IPS DF 4.7 (cell line): ENCODE measurements around the gene ACSBG1.
"Not testable (repeated sequence)": the region's sequence is repeated elsewhere in the genome, so short reads cannot be mapped to it uniquely, and the experiment has no call there.

Experiments
- DNase-seq: peaks from one replicate; pipeline ENCODE4 v3.0.0-alpha.2; 2013; ENCODE audit warnings: low spot score; ENCODE audit errors: extremely low read depth

The ACSBG1 gene

DNA sequence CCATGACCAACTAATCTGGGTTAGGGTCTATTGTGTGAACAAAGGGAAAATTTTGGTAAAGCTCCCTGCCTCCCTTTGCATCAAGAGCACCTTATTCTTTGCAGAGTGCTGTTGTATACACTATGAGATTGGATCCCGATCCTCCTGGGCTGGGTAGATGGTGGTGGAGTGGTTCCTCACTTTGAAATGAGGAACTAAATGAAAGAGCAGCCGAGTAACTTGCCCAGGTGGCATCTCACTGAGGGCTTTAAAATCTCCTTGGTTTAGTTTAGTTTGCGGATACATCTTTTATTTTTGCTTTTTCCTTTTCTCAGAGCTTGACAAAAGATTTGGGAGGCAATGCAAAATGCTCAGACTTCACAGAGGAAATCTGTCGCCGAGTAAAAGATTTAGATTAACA, 65.8 kb downstream of the ACSBG1 start:
- no peak for DNase-seq

DNA sequence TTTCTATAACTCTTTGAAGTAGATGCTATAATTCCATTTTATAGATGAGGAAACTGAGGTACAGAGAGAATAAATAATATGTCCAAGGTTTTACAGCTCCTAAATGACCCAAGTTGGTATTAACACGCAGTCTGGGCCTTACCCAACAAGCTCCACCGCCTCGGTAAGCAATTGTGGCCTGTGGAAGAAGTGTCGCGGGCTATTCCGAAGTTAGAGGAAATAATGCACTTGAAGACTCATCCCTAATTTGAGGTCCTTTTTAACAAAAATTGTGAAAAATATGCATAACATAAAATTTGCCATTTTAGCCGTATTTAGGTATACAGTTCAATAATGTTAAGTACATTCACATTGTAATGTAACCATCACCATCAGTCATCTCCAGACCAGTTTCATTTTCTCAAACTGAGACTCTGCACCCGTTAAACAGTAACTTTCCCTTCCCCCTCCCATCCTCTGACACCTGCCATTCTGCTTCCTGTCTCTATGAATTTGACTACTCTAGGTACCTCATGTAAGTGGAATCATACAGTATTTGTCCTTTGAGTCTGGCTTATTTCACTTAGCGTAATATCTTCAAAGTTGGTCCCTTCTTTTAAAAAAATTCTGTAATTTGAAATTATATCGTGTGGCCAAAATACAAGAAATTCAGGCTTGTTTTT, 67.0 kb downstream of the ACSBG1 start:
- DNase-seq = no peak

DNA sequence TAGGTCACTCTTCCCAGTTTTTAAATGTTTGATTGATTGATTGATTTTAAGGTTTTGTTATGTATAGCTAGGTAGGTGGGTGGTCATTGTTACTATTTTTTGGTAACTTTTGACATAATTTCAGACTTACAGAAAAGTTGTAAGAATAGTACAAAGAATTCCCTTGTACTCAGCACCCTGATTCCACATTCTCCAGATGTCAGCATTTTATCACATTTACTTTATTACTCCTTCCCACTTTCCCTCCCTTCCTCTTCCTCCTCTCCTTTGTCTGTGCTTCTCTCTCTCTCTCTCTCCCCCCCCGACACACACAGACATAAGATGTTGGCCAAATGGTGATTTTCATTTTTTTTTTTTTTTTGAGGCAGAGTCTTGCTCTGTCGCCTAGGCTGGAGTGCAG, 70.4 kb downstream of the ACSBG1 start:
- DNase-seq = no peak

DNA sequence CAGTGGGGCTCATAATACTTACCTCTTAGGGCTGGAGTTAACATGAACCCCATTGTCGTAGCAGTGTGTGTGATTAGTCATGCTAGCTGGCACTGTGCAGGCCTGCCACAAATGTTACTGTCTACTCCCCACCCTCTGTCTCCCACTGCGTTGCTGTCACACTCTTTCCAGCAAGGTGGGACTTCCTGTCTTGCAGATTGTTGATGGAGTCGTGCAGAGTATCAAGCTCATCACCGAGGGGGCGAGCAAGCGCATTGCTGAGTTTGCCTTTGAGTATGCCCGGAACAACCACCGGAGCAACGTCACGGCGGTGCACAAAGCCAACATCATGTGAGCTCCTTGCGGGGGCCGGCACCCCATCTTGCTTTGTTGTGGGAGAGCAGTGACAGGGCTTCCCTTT, 72.3 kb downstream of the ACSBG1 start:
- DNase-seq = no peak

DNA sequence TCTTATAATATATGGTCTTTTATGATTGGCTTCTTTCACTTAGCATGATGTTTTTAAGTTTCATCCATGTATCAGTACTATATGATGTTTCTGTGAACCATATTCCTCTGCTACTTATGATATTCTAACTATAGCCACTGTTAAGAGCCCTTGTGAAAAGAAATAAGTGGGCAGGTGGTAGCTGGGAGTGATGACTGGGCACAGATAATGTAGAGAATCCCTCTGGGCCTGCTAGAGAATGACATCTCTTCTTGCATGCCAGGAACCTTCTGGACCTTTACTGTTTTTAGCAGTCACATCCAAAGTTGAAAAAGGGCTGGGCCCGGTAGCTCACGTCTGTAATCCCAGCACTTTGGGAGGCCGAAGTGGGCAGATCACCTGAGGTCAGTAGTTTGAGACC, 75.0 kb downstream of the ACSBG1 start:
- no peak for DNase-seq

DNA sequence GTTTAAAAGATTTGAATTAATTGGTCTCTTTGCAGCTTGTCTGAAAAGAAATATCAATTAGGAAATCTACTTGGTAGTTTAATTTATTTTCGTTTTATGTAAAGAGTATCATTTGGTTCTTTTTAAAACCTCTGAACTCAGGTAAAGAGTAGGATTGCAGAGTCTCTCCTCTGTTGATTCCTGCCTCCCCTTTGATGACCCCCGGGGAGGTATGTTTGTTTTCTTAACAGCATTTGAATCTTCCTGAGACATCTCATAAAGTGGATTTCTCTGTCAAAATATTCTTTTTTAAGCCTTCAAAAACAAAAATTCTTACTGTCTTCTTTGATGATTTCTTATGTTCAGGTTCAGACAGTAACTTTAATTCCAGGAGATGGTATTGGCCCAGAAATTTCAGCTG, 77.2 kb downstream of the ACSBG1 start:
- no peak for DNase-seq

DNA sequence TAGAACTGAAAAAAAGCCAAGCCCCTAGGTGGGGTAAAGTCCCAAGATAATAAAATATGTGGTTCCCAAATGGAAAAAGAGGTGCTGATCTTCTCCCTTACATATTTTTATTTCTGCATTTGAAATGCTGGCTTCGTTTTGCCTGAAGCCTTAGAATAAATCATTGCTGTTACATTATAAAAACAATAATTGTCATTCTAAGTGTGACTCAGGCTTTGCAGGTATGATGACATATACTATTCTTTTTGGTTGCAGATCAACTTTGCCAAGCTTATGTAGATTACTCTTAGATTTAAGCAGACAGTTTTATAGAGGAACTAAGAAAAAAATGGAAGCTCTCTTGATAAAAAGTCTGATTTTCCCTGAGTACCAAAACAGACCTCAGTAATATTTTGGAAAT, 77.7 kb downstream of the ACSBG1 start:
- no peak for DNase-seq

DNA sequence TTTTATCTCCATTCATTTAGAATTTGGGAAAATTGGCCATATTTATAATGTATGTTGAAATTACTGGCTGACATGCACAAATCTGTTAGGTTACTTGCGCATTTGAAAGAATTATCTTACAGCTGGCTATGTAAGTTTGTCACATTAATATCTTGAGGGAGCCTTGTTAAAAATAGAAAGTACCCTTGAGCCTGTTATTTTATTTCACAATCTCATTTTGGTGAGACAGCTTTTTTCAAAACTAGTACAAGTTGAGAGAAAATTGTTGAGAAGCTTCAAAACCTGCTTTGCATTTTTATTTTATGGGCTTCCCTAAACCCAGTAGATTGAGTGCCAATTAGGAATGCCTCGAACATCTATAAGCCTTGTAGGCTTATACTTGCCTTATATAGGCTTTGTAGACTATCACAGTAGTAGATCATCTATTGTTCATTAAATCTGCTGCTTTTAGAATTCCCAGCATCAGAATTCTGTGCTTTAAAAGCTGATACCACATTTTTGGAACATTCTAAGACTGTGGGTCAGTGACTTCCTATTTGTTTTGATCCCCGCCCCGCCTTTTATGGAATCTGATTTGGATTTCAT, 78.9 kb downstream of the ACSBG1 start:
- DNase-seq = no peak

DNA sequence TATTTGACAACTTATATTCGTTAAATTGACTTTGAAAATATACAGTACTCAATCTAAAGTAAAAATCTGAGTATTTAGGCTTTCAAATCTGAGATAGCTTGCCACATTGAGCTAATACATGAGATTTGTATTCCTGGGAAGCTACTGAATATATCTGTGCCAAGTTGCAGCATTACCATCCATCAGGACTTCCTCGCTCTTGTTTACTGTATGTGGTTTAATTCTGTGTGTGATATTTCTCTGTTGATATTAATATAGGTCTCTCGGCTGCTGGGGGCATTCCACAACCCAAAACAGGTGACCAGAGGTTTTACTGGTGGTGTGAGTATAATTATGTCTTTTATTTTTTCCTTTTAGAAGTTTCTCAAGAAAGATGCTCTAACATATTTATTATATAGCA, 79.4 kb downstream of the ACSBG1 start:
- no peak for DNase-seq

DNA sequence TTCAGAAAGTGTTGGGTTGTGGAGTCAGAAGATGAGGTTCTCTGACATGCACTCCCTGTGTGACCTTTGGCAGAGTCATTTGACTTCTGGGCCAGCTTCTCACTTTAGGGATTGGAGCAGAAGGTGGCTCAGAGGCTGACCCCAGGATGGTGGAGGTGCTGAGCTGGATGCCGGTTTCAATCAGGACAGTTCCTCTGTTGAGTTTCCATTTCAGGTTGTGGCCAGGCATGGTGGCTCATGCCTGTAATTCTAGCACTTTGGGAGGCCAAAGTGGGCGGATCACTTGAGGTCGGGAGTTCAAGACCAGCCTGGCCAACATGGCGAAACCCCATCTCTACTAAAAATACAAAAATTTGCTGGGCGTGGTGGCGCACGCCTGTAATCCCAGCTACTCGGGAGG, 83.3 kb downstream of the ACSBG1 start:
- DNase-seq = not testable (repeated sequence)

DNA sequence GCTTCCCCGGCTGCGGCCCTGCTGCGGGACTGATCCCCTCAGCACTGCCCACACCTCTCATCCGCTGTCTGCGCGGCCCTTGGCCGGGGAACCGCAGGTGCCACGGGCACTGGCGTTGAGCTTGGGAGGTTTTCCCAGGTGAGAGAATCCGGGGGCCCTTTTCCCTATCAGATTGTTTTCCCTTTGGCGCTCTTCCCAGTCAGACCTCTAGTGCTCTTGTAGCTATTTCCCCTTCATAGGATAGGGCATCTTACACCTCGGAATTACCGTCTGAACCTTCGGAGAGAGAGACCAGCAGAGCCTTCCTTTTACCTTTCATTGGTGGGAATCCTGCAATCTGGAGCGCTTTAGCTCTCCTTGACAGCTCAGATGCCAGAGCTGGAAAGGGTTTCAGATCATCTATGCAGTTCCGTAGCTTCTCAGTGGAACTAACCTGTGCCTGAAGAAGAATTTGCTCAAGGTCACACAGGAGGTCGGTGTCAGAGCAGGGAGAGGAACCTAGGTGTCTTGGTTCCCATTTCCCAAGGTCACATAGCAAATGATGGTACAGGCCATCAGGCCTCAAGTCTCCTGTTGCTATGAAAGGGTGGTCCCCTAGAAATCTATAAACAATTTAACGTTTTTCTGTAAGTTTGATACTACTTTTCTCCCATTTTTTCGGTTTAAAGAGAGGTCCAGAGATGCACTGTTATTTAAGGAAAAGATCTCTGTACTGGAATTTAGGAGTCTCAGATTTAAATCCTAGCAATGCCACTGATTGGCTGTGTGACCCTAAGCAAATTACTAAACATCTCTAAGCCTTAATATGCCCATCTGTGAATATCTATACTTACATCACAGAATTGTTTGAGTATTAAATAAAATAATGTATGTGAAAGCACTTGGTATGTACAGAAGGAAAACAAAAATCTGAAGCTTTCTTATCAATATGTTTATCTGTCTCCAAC, 84.3 kb downstream of the ACSBG1 start:
- DNase-seq = no peak

DNA sequence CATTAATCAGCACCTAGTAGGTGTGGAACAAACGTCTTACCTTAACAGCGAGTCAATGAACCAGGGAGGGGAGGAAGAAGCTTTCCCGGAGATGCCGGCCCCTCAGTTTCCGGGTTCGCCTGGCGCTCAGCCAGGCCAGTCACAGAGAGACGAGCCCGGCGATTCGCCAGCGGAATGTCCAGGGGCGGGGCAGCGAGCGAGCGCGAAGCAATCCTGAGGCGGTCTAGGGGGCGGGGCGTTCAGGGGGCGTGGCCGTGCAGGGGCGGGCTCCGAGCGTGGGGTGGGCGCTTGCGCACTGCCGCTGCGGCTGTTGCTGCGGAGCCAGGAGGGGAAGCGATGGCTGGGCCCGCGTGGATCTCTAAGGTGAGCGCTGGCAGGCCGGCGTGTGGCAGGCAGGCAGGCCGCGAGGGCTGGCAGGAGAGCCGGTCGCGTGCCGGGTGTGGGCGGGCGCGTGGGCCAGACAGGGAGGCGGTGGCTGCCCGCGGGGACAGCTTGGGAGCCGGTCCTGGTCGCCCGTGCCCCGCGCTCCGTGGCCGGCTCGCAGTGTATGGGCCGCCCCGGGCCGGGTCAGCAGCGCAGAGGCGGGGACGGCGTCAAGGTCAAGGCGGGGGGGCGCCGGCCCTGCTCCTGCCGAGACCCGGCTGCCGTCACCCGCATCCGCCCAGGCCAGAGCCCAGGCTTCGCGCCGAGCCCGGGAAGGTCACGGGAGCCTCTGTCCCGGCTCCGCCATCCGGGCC, 85.1 kb downstream of the ACSBG1 start, which contains the start of gene IDH3A:
IDH3A (plus strand) TSS at position 295 of the 737 bp plus-strand sequence; CDS start at position 337, 42 bp downstream.
- DNase-seq = no peak

DNA sequence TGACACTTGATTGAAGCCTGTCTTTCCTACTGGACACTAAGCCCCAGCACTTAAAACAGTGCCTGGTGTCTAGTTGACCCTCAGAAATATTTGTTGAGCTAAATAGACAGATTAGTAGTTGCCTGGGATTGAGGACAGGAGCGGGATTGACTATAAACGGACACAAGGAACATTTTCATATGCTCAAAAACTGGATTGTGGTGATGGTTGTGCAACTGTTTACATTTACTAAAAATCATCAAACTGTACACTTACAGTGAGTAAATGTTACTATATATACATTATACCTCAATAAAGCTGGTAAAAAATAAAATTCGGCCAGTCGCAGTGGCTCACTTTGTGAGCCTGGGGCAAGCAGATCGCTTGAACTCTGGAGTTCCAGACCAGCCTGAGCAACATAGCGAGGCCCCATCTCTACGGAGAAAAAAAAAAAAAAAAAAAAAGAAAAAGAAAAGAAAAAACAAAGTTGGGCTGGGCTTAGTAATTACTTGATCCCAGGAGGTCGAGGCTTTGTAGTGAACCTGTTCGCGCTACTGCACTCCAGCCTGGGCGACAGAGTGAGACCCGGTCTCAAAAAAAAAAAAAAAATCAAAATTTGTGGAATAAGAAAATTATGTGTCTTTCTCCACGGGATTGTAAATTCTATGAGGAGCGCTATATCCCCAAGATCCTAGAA, 85.8 kb downstream of the ACSBG1 start:
- DNase-seq = no peak

DNA sequence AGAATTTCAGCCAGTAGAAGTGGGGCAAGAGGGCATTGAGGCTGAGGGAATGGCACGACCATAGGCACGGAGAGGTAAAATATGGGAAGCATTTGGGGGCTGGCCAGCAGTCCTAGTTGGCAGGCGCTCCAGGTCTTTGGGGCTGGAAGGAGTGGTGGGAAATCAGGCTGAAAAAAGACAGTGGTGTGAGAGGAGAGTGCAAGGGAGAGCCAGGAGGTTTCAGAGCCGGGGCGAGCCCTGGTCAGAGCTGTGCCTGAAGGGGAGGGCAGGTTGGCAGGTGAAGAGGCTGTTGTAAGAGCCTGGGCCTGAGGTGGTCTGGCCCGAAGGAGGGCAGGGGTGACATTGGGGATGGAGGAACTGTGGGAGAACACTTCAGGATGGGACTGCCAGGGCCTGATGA, 86.8 kb downstream of the ACSBG1 start:
- no peak for DNase-seq

DNA sequence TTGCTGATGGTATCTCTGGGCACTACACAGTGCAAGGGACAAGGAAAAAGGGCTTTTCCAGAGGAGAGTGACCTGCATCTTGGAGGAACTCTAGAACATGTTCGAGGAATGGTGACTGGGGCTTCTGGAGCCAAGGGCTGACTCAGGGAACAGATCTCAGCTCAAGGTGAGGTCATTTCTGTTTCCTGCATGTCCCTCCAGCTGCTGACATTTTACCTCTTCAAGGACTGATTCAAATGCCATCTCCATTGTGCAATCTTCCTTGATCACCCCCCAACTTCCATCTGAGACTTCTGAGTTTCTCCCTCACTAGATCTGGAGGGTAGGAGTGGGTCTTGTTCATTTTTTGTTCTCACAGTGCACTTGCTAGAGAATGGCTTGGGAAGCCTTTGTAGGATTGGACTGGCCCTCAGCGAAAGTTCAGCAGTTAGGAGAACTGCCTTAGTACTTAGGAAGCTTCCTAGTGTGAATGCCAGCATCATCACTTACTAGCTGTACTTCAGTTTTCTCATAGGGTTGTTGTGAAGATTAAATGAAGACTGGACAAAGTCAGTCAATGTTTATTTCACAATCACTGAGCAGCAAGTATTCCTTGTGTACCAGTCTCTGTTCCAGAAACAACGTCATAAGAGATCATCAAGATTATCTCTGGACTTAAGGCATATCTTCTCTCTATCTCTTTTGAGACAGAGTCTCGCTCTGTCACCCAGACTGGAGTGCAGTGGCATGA, 87.8 kb downstream of the ACSBG1 start:
- no peak for DNase-seq

DNA sequence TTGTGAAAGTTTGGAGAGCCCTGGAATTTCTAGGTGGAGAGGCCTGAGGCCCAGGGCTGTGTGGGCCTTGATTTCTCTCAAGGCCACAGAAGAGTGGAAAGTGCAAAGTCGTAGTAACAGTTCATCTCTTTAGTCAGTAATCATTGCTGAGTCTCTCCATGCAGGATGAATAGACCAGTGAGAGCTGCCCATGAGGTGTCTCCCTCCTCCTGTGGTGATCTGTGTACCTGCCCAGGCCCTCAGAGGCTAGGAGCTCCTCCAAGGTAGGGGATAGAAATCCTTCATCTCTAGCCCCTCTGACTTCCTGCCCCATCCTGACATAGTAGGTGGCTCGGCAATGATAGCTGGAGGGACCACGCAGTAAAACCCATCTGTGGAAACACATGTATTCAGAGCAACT, 92.0 kb downstream of the ACSBG1 start:
- DNase-seq = no peak

DNA sequence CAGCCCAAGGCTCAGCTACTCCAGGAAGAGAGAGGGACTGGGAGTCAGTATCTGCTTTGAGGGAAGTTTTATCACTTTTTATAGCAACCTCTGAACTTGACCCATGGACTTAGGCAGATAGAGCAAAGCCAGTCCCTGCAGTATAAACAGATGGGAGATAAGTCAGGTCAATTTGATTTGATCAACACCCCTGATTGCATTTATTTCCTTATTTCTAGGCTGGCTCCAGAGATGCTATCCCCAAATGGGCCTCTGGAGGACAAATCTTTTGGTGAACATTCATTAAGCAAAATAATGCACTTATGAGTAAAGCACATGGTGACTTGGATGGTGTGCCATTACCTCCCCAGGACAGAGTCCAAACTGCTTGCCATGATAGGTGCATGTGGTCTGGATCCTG, 94.1 kb downstream of the ACSBG1 start:
- no peak for DNase-seq

DNA sequence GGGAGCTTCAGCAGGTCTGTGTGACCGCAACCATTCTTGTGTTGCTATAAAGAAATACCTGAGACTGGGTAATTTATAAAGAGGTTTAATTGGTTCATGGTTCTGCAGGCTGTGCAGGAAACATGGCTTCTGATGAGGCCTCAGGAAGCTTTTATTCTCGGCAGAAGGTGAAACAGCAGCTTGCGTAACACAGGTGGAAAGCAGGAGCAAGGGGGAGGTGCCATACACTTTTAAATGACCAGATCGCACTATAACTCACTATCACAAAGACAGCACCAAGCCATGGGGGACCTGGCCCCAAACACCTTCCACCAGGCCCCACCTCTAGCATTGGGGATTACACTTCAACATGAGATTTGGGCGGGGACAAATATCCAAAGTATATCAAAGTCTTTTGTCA, 94.8 kb downstream of the ACSBG1 start:
- no peak for DNase-seq

DNA sequence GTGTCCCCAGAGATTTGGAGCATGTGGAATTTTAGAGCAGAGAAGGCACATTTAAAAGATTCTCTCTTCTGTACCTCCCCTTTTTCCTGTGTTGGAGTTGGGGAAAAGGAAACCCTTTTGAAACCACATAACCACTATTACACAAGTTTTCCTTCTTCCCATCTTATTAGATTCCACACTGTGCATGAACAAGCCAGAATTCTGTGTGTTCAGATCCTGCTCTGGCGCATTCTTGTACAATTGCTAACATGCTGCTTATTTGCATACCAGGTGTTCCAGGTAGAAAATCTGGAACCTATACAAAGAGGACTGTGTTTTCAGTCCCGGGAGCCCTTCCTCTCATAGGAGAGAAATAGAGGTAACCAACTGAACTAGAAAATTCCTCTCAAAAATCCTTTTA, 100.6 kb downstream of the ACSBG1 start:
- no peak for DNase-seq

DNA sequence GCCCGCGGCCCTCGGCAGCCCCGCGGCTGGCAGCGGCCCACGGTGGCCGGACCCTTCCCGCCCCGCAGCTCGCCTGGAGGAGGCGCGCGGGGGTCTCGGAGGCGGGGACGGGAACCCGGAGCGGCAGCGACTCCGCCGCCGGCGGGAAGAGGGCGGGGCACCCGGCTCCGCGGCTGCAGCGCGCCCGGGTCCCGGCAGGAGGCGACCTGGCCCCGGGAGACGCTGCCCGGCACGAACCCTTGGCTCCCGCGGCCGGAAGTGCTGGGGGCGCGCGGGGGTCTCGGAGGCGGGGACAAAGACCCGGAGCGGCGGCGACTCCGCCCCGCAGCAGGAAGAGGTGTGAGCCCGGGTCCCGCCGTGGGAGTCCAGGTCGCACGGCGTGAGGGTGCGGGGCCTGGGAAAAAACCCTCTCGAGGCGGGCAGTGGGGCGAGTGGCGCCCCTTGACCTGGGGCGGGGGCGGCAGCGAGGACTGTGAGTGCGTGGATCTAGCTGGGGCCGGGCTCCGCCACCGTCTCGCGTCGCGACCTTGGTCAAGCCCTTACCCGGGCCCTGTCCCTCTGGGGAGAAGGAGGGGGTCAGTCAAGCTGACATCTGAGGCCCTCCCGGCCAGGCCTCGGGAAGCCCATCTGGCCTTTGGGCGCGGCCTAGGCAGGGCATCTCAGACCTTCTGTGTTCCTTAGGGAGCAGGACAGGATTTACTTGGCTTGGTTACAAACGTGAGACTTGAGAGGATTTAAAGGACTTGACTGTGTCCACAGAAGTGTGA, 102.9 kb downstream of the ACSBG1 start, which contains the start of gene CIB2:
CIB2 (minus strand) TSS at position 151 of the 767 bp plus-strand sequence. CDS start 230 bp downstream, outside the sequence.
- DNase-seq = no peak
